H1 (cell line): ENCODE results near the gene NKAIN4. TPM values are rescaled to one million over a fixed set of nuclear protein-coding genes. Genes with fewer than 3 reads are reported as not detected.
A peak's percentile ranks its signal among the peaks of the same experiment; 100 is the strongest.

Source experiments
- CTCF ChIA-PET: fragments of 300-600 bp; sonication (Branson Sonifier 250); formaldehyde crosslinking; loops from one replicate; lab custom pipeline; 2021; ENCODE audit not compliant: partially characterized antibody; lab: Charles Lee
- POLR2A ChIA-PET: fragments of 300-600 bp; sonication (Branson Sonifier 250); formaldehyde crosslinking; loops from one replicate; lab custom pipeline; 2021; ENCODE audit warnings: inconsistent platforms; ENCODE audit not compliant: partially characterized antibody; lab: Charles Lee
- DNase-seq, 2 experiments: peaks; one replicate each; pipeline versions ENCODE4 v3.0.0 to v3.0.0-alpha.2; 2010 to 2022; ENCODE audit warnings: low spot score in 2 of 2, low read depth in 1 of 2, mixed read lengths in 1 of 2
- FAIRE-seq: peaks from 2 replicates; lab custom pipeline; 2011; peaks lifted over from hg19 to GRCh38; lab: Jason Lieb, UNC
- H2AFZ ChIP-seq: 2 replicates; pipeline ENCODE4 v1.8.1; 2012; ENCODE audit warnings: low read length, inconsistent platforms
- H2AK5ac ChIP-seq: 2 replicates; pipeline ENCODE4 v1.6.1; 2013; ENCODE audit warnings: low read depth, low read length
- H2BK120ac ChIP-seq: replicated peaks from 2 replicates; pipeline ENCODE3; 2013; ENCODE audit warnings: low read depth, low read length, inconsistent platforms
- H2BK12ac ChIP-seq: 2 replicates; pipeline ENCODE4 v1.6.1; 2013; ENCODE audit warnings: low read depth, low read length
- H2BK15ac ChIP-seq: 2 replicates; pipeline ENCODE4 v1.6.1; 2013; ENCODE audit warnings: low read length
- H2BK20ac ChIP-seq: 2 replicates; pipeline ENCODE4 v1.6.1; 2013; ENCODE audit warnings: low read length
- H2BK5ac ChIP-seq: 2 replicates; pipeline ENCODE4 v1.6.1; 2013; ENCODE audit warnings: low read depth, low read length
- H3K14ac ChIP-seq: 2 replicates; pipeline ENCODE4 v1.6.1; 2013; ENCODE audit warnings: inconsistent platforms; ENCODE audit not compliant: insufficient read length
- H3K18ac ChIP-seq: 2 replicates; pipeline ENCODE4 v1.6.1; 2013; ENCODE audit warnings: low read length; ENCODE audit errors: extremely low read depth
- H3K23ac ChIP-seq: 2 replicates; pipeline ENCODE4 v1.6.1; 2013; ENCODE audit warnings: inconsistent platforms; ENCODE audit not compliant: insufficient read length
- H3K23me2 ChIP-seq: 2 replicates; pipeline ENCODE4 v1.6.1; 2013; ENCODE audit warnings: low read depth, low read length
- H3K27ac ChIP-seq: 2 replicates; pipeline ENCODE4 v1.6.1; 2011; ENCODE audit warnings: low read depth, low read length, inconsistent platforms
- H3K27me3 ChIP-seq, 4 experiments: replicated peaks in 1 of 4; 1 replicate in 1 of 4; 2 replicates in 3 of 4; pipeline versions ENCODE4 v1.6.1 to v1.8.1; 2011 to 2013; ENCODE audit warnings: low read length in 3 of 4, mild to moderate bottlenecking in 3 of 4, inconsistent platforms in 2 of 4, mixed read lengths in 2 of 4, moderate library complexity in 1 of 4; ENCODE audit not compliant: control insufficient read depth in 3 of 4, insufficient read depth in 3 of 4; ENCODE audit errors: extremely low read depth in 1 of 4
- H3K36me3 ChIP-seq, 4 experiments: 2 replicates each; pipeline versions ENCODE4 v1.6.1 to v1.8.1; 2011 to 2013; ENCODE audit warnings: mild to moderate bottlenecking in 4 of 4, low read length in 3 of 4, moderate library complexity in 2 of 4, control low read depth in 1 of 4, inconsistent platforms in 1 of 4; ENCODE audit not compliant: insufficient read depth in 4 of 4, control insufficient read depth in 2 of 4
- H3K4ac ChIP-seq: replicated peaks from 2 replicates; pipeline ENCODE3; 2013; ENCODE audit warnings: low read length, low read depth, mixed read lengths, inconsistent platforms; ENCODE audit not compliant: insufficient read length
- H3K4me1 ChIP-seq, 4 experiments: replicated peaks in 1 of 4; 1 replicate in 1 of 4; 2 replicates in 3 of 4; pipeline versions ENCODE4 v1.6.1 to v1.8.1; 2011 to 2013; ENCODE audit warnings: low read length in 3 of 4, inconsistent platforms in 2 of 4, mixed read lengths in 1 of 4; ENCODE audit not compliant: insufficient read depth in 4 of 4, control insufficient read depth in 3 of 4
- H3K4me2 ChIP-seq, 2 experiments: 2 replicates each; pipeline versions ENCODE4 v1.6.1 to v1.8.1; 2011 to 2013; ENCODE audit warnings: low read depth in 2 of 2, low read length in 2 of 2, control low read depth in 1 of 2, inconsistent platforms in 1 of 2, mild to moderate bottlenecking in 1 of 2; ENCODE audit not compliant: insufficient read depth in 1 of 2
- H3K4me3 ChIP-seq, 4 experiments: fragments of 200-600, 300-600 bp in 1 of 4; sonication (generic), shearing (Covaris generic), sonication (Bioruptor Twin) in 1 of 4; 2 replicates each; pipeline versions ENCODE4 v1.5.1 to v1.8.1; 2011 to 2016; ENCODE audit warnings: low read length in 4 of 4, low read depth in 3 of 4, control low read depth in 2 of 4, inconsistent platforms in 2 of 4, mild to moderate bottlenecking in 2 of 4, mixed read lengths in 1 of 4, moderate library complexity in 1 of 4; ENCODE audit not compliant: insufficient read depth in 2 of 4; ENCODE audit errors: extremely low read depth in 1 of 4
- H3K56ac ChIP-seq: replicated peaks from 2 replicates; pipeline ENCODE3; 2013; ENCODE audit warnings: low read depth, mild to moderate bottlenecking, mixed read lengths, low read length, inconsistent platforms; ENCODE audit not compliant: insufficient read length
- H3K79me1 ChIP-seq: 2 replicates; pipeline ENCODE4 v1.6.1; 2013; ENCODE audit warnings: low read depth, low read length, control low read depth
- H3K79me2 ChIP-seq, 2 experiments: 2 replicates each; pipeline versions ENCODE4 v1.6.1 to v1.8.1; 2012 to 2013; ENCODE audit warnings: low read length in 2 of 2, mild to moderate bottlenecking in 2 of 2, inconsistent platforms in 1 of 2; ENCODE audit not compliant: insufficient read depth in 2 of 2, control insufficient read depth in 1 of 2
- H3K9ac ChIP-seq, 4 experiments: replicated peaks in 1 of 4; 1 replicate in 1 of 4; 2 replicates in 3 of 4; pipeline versions ENCODE4 v1.6.1 to v1.8.1; 2011 to 2013; ENCODE audit warnings: low read depth in 3 of 4, low read length in 3 of 4, control low read depth in 2 of 4, mild to moderate bottlenecking in 2 of 4, moderate library complexity in 2 of 4, inconsistent platforms in 1 of 4; ENCODE audit errors: extremely low read depth in 1 of 4
- H3K9me3 ChIP-seq, 2 experiments: 2 replicates each; pipeline versions ENCODE4 v1.6.1 to v1.8.1; 2012 to 2013; ENCODE audit warnings: mild to moderate bottlenecking in 2 of 2, moderate library complexity in 2 of 2, control low read depth in 1 of 2, inconsistent platforms in 1 of 2, low read depth in 1 of 2, low read length in 1 of 2, mixed read lengths in 1 of 2; ENCODE audit not compliant: insufficient read depth in 2 of 2
- H4K20me1 ChIP-seq, 2 experiments: replicated peaks in 1 of 2; 2 replicates each; pipeline versions ENCODE3 to v1.8.1; 2011 to 2013; ENCODE audit warnings: inconsistent platforms in 2 of 2, low read length in 2 of 2, mild to moderate bottlenecking in 1 of 2; ENCODE audit not compliant: insufficient read depth in 2 of 2, control insufficient read depth in 1 of 2
- H4K5ac ChIP-seq: 2 replicates; pipeline ENCODE4 v1.6.1; 2013; ENCODE audit warnings: low read length, low read depth, mixed read lengths, inconsistent platforms; ENCODE audit not compliant: insufficient read length
- H4K8ac ChIP-seq: 2 replicates; pipeline ENCODE4 v1.8.0; 2013; ENCODE audit warnings: mild to moderate bottlenecking, moderate library complexity, low read length, inconsistent platforms; ENCODE audit not compliant: insufficient read depth; ENCODE audit errors: extremely low read depth
- H4K91ac ChIP-seq: replicated peaks from 2 replicates; pipeline ENCODE3; 2013; ENCODE audit warnings: low read length, mixed read lengths, inconsistent platforms; ENCODE audit not compliant: insufficient read length
- CBX5 ChIP-seq: fragments of 300-800, 300-1000 bp; sonication (generic); IDR thresholded peaks from 2 replicates; pipeline ENCODE4 v1.7.1; 2016; ENCODE audit warnings: antibody characterized with exemption, low read length, low read depth
- GTF2F1 ChIP-seq: IDR thresholded peaks from 2 replicates; pipeline ENCODE4 v1.6.1; 2012; ENCODE audit warnings: low read depth, low read length, improper control_type of control experiment, borderline replicate concordance
- JUND ChIP-seq: IDR thresholded peaks from 2 replicates; pipeline ENCODE4 v1.6.1; 2011; ENCODE audit warnings: mild to moderate bottlenecking, improper control_type of control experiment, low read length
- KDM5A ChIP-seq: fragments of 200-600 bp; IDR thresholded peaks from 2 replicates; pipeline ENCODE4 v1.7.1; 2012; ENCODE audit warnings: mild to moderate bottlenecking, low read length, inconsistent platforms, mixed read lengths
- POLR2AphosphoS5 ChIP-seq: IDR thresholded peaks from 2 replicates; pipeline ENCODE4 v1.6.1; 2011; ENCODE audit warnings: low read depth, low read length
- SP1 ChIP-seq: IDR thresholded peaks from 2 replicates; pipeline ENCODE4 v1.6.1; 2011; ENCODE audit warnings: low read depth, low read length
- TCF12 ChIP-seq: IDR thresholded peaks from 2 replicates; pipeline ENCODE4 v1.6.1; 2011; ENCODE audit warnings: low read depth, mild to moderate bottlenecking, low read length
- WGBS, 2 experiments: shearing (Covaris generic) in 1 of 2; methylation state at CpG; one replicate each; pipeline versions ENCODE4 v1.1.6 to v1.1.7; 2013 to 2015; ENCODE audit warnings: low lambda C conversion rate in 2 of 2, mixed read lengths in 2 of 2, inconsistent platforms in 1 of 2, low coverage in 1 of 2, missing lambda C conversion rate in 1 of 2; ENCODE audit not compliant: insufficient replicate concordance in 2 of 2, insufficient coverage in 1 of 2, insufficient read length in 1 of 2; ENCODE audit errors: extremely low coverage in 1 of 2, missing lambda C conversion rate in 1 of 2; 5-methylcytosine and 5-hydroxymethylcytosine counted together
- polyA plus RNA-seq, 7 experiments: library from polyadenylated mRNA; depleted of rRNA in 3 of 7; stranded (reverse) in 5 of 7; unstranded in 2 of 7; fragments of >200 nt in 5 of 7; fragments of 200-250 nt in 2 of 7; gene quantifications; 1 replicate in 5 of 7; 2 replicates in 1 of 7; 4 replicates in 1 of 7; pipeline versions ENCODE4 v1.2.1 to v1.2.3, GENCODE V29; 2011 to 2013; ENCODE audit warnings: missing spikeins in 2 of 7, mixed read lengths in 2 of 7
- total RNA-seq: library from RNA; stranded (reverse); fragmentation: NEBNext Ultra II Directional; extraction: Animal tissue kit (Norgen Biotek cat#: 25700); gene quantifications from 2 replicates; pipeline ENCODE4 v1.2.1, GENCODE V29; 2021

Gene NKAIN4
- total and polyA plus RNA-seq, 2 of the 8 experiments (the other 6 are each of a cell fraction or from before 2014, with no cell fraction given) = 6.9 to 17.0 TPM

- no peak overlapping the region for H4K91ac ChIP-seq
- ChIA-PET CTCF (interaction anchor here (1.0 to 7.1 kb wide), 8 partner anchors 14 to 113 kb away, joined by 3 to 49 read pairs (median 4); no protein-coding TSS in a partner anchor), POLR2A (interaction anchor here (0.5 to 3.2 kb wide), 7 partner anchors 9 to 289 kb away, joined by 3 to 14 read pairs (median 3); no protein-coding TSS in a partner anchor)
- no peak overlapping the region for H3K27ac ChIP-seq
- no peak overlapping the region for H2BK20ac ChIP-seq
- H3K4ac ChIP-seq = no peak overlapping the region
- no peak overlapping the region; the same call in 1 of the 2 replicates for H2AK5ac ChIP-seq
- H3K18ac ChIP-seq = no peak overlapping the region
- H3K23ac ChIP-seq = no peak overlapping the region
- H2BK12ac ChIP-seq = no peak overlapping the region
- DNase-seq = no peak
- H3K36me3 ChIP-seq = peaks cover 6 to 26% (median 8%) of the 10 kb centered on the region in 4 experiments; a peak in 6 of 8 replicates
- H3K9ac ChIP-seq = no peak overlapping the region; a peak in 1 of 7 replicates
- no peak overlapping the region for H4K5ac ChIP-seq
- H4K8ac ChIP-seq = no peak overlapping the region
- H2BK120ac ChIP-seq = no peak overlapping the region
- H4K20me1 ChIP-seq = peaks cover 23 to 41% of the 10 kb centered on the region in 2 experiments
- no peak overlapping the region for H3K56ac ChIP-seq
- 0 out of 4 replicates have a peak overlapping the region, but pooled peaks of 1 of the 2 experiments have one; percentile 4 for H3K4me2 ChIP-seq
- peak overlapping the region; percentile 56; the same call in 1 of the 2 replicates for H2BK5ac ChIP-seq
- H3K14ac ChIP-seq = no peak overlapping the region
- peaks cover 13% of the 10 kb centered on the region for H3K79me1 ChIP-seq
- FAIRE-seq = no peak
- H3K4me3 ChIP-seq = no peak overlapping the region
- H2BK15ac ChIP-seq = no peak overlapping the region
- no peak overlapping the region for H2AFZ ChIP-seq
- peaks cover 10 to 58% of the 10 kb centered on the region in 2 experiments for H3K79me2 ChIP-seq
- peaks cover 0 to 2% (median 0%) of the 10 kb centered on the region in 4 experiments; a peak in 3 of 7 replicates for H3K4me1 ChIP-seq
- no peaks in the 10 kb centered on the region for H3K27me3 ChIP-seq
- H3K23me2 ChIP-seq = no peaks in the 10 kb centered on the region
- H3K9me3 ChIP-seq = no peaks in the 10 kb centered on the region
- TF ChIP-seq POLR2AphosphoS5 (no peak), GTF2F1 (no peak), TCF12 (no peak), SP1 (no peak), CBX5 (no peak), JUND (no peak), KDM5A (no peak)
- 86% methylated on average over 9 of the region's 9 CpGs; no CpG with 5 or more reads in 1 of the 2 experiments for WGBS, 2 experiments
Measured at GRCh38 chr20:63196768-63197470, 57.3 kb downstream of the NKAIN4 start.
